Measurements from ENCODE around the gene RAPGEF5.

The RAPGEF5 gene, protein sequence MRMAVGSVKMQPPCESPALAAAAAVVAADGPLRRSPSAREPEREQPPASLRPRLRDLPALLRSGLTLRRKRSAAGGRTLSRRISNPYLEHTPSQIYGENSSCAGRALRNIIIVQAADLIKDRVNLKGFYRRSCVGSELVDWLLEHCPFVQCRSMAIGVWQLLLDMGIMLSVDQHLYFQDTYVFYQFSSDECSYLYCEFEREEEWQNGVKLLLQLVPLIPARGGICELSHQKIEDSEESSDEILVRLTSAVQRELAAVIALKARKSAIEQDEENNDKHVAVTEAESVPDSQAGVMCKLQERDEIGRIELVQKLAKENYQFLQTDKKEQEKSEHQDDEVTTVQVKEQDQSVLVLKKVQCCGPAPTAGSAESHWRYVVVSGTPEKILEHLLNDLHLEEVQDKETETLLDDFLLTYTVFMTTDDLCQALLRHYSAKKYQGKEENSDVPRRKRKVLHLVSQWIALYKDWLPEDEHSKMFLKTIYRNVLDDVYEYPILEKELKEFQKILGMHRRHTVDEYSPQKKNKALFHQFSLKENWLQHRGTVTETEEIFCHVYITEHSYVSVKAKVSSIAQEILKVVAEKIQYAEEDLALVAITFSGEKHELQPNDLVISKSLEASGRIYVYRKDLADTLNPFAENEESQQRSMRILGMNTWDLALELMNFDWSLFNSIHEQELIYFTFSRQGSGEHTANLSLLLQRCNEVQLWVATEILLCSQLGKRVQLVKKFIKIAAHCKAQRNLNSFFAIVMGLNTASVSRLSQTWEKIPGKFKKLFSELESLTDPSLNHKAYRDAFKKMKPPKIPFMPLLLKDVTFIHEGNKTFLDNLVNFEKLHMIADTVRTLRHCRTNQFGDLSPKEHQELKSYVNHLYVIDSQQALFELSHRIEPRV

GRCh38 chr7:22356701-22357310 lies at the start of gene RAPGEF5:
RAPGEF5 (minus strand) TSS chr7:22357154; CDS start chr7:22357060, 94 bp downstream.
- Mint-ChIP-seq H3K9me3 (peaks cover 2% of the 10 kb centered on the region), H3K27me3 (peaks cover 52% of the 10 kb centered on the region), H3K36me3 (no peaks in the 10 kb centered on the region), H3K4me3 (peak within 1 kb of the TSS; percentile 68), H3K27ac (no peak within 1 kb of the TSS), H3K4me1 (peaks cover 9% of the 10 kb centered on the region)
- CTCF ChIA-PET = no interaction called here
- no peak for DNase-seq

DNA sequence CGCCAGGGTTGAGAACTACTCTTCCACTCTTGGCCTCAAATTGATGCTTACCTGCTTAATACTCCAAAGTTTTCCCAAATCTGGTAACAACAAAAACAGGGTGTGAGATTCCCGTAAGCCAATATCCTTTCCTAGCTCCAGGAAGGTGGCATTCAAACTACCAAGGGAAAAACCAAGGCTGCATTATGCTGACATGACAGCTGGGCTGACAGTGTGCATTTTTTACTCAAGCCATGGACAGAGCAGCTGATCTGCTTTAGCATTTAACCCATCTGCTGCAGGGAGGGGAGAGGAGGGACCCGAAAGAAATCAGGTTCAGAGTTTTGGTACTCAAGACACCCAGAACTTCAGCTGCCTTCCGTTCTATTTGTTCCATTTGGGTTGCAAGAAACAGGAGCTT lies 49.8 kb upstream of the RAPGEF5 start:
- no peak for DNase-seq
- Mint-ChIP-seq H3K9me3 (peaks cover 3% of the 10 kb centered on the region), H3K27ac (no peak overlapping the region), H3K36me3 (no peaks in the 10 kb centered on the region), H3K4me1 (peaks cover 16% of the 10 kb centered on the region), H3K27me3 (peaks cover 5% of the 10 kb centered on the region), H3K4me3 (no peak overlapping the region)
- CTCF ChIA-PET = no interaction called here

DNA sequence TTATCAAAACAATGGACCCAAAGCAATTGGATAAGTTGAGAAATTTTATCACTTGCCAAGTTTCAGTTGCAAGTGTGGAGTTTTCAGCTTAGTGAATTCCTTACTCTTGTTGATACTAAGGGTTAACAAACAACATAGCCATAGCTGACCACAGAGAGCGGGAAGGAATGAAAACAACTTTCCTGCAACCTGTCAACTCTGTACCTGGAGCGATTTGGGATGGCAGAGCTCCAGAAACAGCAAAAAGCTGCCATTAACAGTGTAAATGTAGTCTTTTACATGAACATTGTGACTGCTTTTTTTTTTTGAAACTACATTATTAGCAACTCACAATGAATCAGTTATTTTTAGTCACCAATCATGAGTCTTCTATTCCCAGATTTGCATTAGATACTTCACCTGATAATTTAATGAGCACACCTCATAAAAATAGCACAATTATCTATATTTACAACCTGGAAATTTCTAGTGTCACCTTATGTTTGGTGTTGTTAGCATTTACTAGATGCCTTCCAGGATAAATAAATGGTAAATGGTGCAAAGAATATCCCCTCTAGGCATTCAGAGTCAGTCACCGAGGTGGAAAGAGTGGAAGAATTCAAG lies 47.6 kb upstream of the RAPGEF5 start:
- peaks cover 9% of the 10 kb centered on the region for H3K27me3 Mint-ChIP-seq
- CTCF ChIA-PET = no interaction called here
- H3K4me1 Mint-ChIP-seq = peaks cover 19% of the 10 kb centered on the region
- no peaks in the 10 kb centered on the region for H3K36me3 Mint-ChIP-seq
- H3K9me3 Mint-ChIP-seq = peaks cover 3% of the 10 kb centered on the region
- no peak for DNase-seq
- no peak overlapping the region for H3K4me3 Mint-ChIP-seq
- H3K27ac Mint-ChIP-seq = no peak overlapping the region

- no peak overlapping the region for H3K4me3 Mint-ChIP-seq
- no peaks in the 10 kb centered on the region for H3K36me3 Mint-ChIP-seq
- DNase-seq = no peak
- CTCF ChIA-PET = interaction anchor here (0.6 kb wide), 1 partner anchor 172 kb away, joined by 3 read pairs; no protein-coding TSS in a partner anchor
- peaks cover 9% of the 10 kb centered on the region for H3K27me3 Mint-ChIP-seq
- H3K4me1 Mint-ChIP-seq = peaks cover 19% of the 10 kb centered on the region
- H3K9me3 Mint-ChIP-seq = peaks cover 3% of the 10 kb centered on the region
- H3K27ac Mint-ChIP-seq = no peak overlapping the region
Measured at GRCh38 chr7:22403344-22403743, 46.4 kb upstream of the RAPGEF5 start.

DNA sequence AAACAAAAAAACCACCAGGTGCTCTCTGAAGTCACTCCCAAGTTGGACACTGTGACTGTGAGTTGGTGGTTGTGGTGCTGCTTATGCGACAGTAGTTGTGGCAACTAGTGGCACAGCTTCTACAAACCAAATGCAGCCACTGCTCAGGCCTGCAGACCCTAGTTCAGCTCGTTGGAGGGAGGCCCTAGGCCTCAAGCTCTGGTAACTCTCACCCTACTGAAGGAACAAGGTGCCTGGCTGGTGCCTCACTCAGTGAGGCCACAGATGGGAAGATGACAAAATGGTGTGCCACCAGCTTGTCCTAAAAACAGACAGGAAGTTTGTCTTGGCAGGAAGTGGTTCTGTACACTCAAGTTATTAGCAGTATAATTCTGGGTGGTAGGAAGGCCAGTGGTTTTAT lies 45.3 kb upstream of the RAPGEF5 start:
- Mint-ChIP-seq H3K36me3 (no peaks in the 10 kb centered on the region), H3K9me3 (peaks cover 3% of the 10 kb centered on the region), H3K27me3 (peaks cover 12% of the 10 kb centered on the region), H3K4me1 (peaks cover 19% of the 10 kb centered on the region), H3K27ac (peak overlapping the region; percentile 35), H3K4me3 (no peak overlapping the region)
- no peak for DNase-seq
- CTCF ChIA-PET = interaction anchor here (0.6 kb wide), 1 partner anchor 94 kb away, joined by 3 read pairs; no protein-coding TSS in a partner anchor

- Mint-ChIP-seq H3K4me3 (no peak overlapping the region), H3K9me3 (peaks cover 3% of the 10 kb centered on the region), H3K27me3 (peaks cover 11% of the 10 kb centered on the region), H3K4me1 (peaks cover 19% of the 10 kb centered on the region), H3K36me3 (no peaks in the 10 kb centered on the region), H3K27ac (no peak overlapping the region)
- no peak for DNase-seq
- CTCF ChIA-PET = no interaction called here
Measured at GRCh38 chr7:22400936-22401553, 44.1 kb upstream of the RAPGEF5 start.

GRCh38 chr7:22400150-22400814 lies 43.3 kb upstream of the RAPGEF5 start:
- H3K4me3 Mint-ChIP-seq = no peak overlapping the region
- DNase-seq = no peak
- peaks cover 19% of the 10 kb centered on the region for H3K4me1 Mint-ChIP-seq
- no peak overlapping the region for H3K27ac Mint-ChIP-seq
- H3K9me3 Mint-ChIP-seq = peaks cover 3% of the 10 kb centered on the region
- peaks cover 11% of the 10 kb centered on the region for H3K27me3 Mint-ChIP-seq
- no peaks in the 10 kb centered on the region for H3K36me3 Mint-ChIP-seq
- CTCF ChIA-PET = no interaction called here

GRCh38 chr7:22399546-22399945 lies 42.6 kb upstream of the RAPGEF5 start:
- peaks cover 11% of the 10 kb centered on the region for H3K27me3 Mint-ChIP-seq
- no peak overlapping the region for H3K27ac Mint-ChIP-seq
- peaks cover 19% of the 10 kb centered on the region for H3K4me1 Mint-ChIP-seq
- DNase-seq = no peak
- no peaks in the 10 kb centered on the region for H3K36me3 Mint-ChIP-seq
- no peak overlapping the region for H3K4me3 Mint-ChIP-seq
- CTCF ChIA-PET = interaction anchor here (1.3 kb wide), 1 partner anchor 54 kb away, joined by 4 read pairs; no protein-coding TSS in a partner anchor
- H3K9me3 Mint-ChIP-seq = peaks cover 3% of the 10 kb centered on the region

GRCh38 chr7:22399091-22399490 lies 42.1 kb upstream of the RAPGEF5 start:
- peaks cover 19% of the 10 kb centered on the region for H3K4me1 Mint-ChIP-seq
- H3K4me3 Mint-ChIP-seq = no peak overlapping the region
- H3K27ac Mint-ChIP-seq = no peak overlapping the region
- H3K9me3 Mint-ChIP-seq = peaks cover 3% of the 10 kb centered on the region
- no peaks in the 10 kb centered on the region for H3K36me3 Mint-ChIP-seq
- CTCF ChIA-PET = interaction anchor here (1.3 kb wide), 1 partner anchor 54 kb away, joined by 4 read pairs; no protein-coding TSS in a partner anchor
- DNase-seq = no peak
- H3K27me3 Mint-ChIP-seq = peaks cover 11% of the 10 kb centered on the region

- Mint-ChIP-seq H3K27me3 (peaks cover 18% of the 10 kb centered on the region), H3K4me1 (peaks cover 12% of the 10 kb centered on the region), H3K27ac (no peak overlapping the region), H3K4me3 (no peak overlapping the region), H3K36me3 (no peaks in the 10 kb centered on the region), H3K9me3 (peaks cover 3% of the 10 kb centered on the region)
- no peak for DNase-seq
- CTCF ChIA-PET = no interaction called here
Measured at GRCh38 chr7:22397981-22398380, 41.0 kb upstream of the RAPGEF5 start.

- Mint-ChIP-seq H3K27ac (no peak overlapping the region), H3K4me1 (no peaks in the 10 kb centered on the region), H3K27me3 (peaks cover 15% of the 10 kb centered on the region), H3K9me3 (no peaks in the 10 kb centered on the region), H3K36me3 (no peaks in the 10 kb centered on the region), H3K4me3 (no peak overlapping the region)
- DNase-seq = no peak
- CTCF ChIA-PET = no interaction called here
Measured at GRCh38 chr7:22395222-22395621, 38.3 kb upstream of the RAPGEF5 start.

DNA sequence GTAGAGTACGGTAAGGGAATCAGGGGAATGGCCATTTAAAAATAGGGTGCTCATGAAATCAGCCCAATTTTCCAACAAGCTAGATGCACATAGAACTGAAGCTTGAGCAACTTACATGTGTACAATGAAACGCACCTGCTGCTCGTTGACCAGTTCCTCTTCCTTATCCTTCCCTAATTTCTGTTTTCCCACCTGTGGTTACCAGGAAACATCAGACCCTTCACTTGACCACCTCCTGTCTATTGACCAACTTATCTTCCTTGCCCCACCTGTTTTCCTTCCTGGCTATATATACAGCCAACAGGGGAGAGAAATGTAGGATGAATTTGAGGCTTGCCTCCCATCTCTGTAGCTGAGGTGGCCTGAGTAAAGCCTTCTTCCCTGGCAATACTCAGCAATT lies 37.8 kb upstream of the RAPGEF5 start:
- CTCF ChIA-PET = no interaction called here
- no peaks in the 10 kb centered on the region for H3K36me3 Mint-ChIP-seq
- no peak for DNase-seq
- peaks cover 15% of the 10 kb centered on the region for H3K27me3 Mint-ChIP-seq
- H3K9me3 Mint-ChIP-seq = no peaks in the 10 kb centered on the region
- H3K27ac Mint-ChIP-seq = no peak overlapping the region
- no peaks in the 10 kb centered on the region for H3K4me1 Mint-ChIP-seq
- no peak overlapping the region for H3K4me3 Mint-ChIP-seq
